ENCODE data around the gene ZNF692.

DNA sequence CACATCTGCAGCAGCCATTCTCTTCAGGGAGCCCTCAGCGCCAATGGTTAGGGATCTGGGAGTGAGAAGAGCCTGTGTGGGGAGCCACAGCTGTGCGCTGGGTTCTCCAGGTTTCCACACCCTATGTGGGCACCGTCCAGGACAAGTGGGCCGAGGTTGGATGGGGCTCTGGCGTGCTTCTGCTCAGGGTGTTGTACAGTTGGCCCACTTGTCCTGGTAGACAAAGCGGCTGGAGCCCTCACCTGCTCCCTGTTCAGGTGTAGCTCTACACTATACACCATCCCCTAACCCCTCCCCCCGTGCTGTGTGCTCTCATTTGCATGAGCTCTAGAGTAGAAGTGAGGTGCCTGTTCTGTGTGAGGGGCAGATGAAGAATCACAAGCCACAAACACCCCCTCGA lies 45.3 kb downstream of the ZNF692 start:
- TF ChIP-seq POLR2A (IDR thresholded peaks at IDR 0.05), result no peak
- no peak for TF ChIP-seq POLR2AphosphoS5 (IDR thresholded peaks at IDR 0.05)
- TF ChIP-seq, protein P1, sequence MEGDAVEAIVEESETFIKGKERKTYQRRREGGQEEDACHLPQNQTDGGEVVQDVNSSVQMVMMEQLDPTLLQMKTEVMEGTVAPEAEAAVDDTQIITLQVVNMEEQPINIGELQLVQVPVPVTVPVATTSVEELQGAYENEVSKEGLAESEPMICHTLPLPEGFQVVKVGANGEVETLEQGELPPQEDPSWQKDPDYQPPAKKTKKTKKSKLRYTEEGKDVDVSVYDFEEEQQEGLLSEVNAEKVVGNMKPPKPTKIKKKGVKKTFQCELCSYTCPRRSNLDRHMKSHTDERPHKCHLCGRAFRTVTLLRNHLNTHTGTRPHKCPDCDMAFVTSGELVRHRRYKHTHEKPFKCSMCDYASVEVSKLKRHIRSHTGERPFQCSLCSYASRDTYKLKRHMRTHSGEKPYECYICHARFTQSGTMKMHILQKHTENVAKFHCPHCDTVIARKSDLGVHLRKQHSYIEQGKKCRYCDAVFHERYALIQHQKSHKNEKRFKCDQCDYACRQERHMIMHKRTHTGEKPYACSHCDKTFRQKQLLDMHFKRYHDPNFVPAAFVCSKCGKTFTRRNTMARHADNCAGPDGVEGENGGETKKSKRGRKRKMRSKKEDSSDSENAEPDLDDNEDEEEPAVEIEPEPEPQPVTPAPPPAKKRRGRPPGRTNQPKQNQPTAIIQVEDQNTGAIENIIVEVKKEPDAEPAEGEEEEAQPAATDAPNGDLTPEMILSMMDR (IDR thresholded peaks at IDR 0.05), result no peak

Measured in upper lobe of left lung (tissue), 4 donors.